GM18870 (cell line): ENCODE results near the gene CACNB4.
A peak's percentile ranks its signal among the peaks of the same experiment; 100 is the strongest.
"Not testable (repeated sequence)": the region's sequence is repeated elsewhere in the genome, so short reads cannot be mapped to it uniquely, and the experiment has no call there.

ENCODE experiments used
- ATAC-seq: cut with Tn5 transposase; IDR thresholded peaks from one replicate; pipeline ENCODE4 v1.9.1; 2021; ENCODE audit warnings: moderate library complexity; ENCODE audit not compliant: unreplicated experiment

The CACNB4 gene

DNA sequence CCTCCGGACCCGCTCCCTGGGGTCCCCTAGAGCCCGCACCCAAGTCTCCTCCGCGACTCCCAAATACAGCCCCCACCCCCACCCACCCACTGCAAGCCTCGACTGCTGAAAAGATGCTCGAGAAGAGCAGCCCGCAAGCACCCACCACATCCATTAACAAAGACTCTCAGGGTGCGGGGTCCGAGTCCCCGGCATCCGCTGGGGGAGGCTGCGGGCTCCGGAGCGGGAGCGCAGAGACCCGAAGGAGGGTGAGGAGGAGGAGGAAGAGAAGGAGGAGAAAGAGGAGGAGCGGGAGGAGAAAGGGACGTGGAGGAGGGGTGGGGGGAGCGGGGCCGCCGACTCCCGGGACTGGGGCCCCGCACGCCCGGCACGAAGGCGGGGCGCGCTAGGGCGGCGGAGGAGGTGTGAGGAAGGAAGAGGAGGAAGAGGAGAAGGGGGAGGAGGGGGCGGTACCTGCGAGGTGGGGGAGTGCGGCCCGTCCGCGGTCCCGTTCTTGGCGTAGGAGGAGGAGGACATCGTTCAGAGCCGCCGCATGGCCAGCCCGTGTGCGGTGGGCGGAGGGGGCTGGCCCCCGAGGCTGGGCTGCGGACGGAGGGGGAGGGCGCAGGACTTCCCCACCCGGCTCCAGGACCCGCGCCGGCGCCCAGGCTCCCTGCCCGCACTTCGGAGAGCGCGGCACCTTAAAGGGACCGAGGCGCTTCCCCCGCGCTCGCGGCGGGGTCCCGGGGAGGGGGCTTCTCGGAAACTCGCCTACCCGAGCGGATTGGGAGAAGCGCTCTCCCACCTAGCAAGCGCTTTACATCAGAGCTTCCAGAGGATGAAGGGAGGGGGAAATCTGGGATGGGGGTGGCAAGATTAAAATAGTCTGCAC, at the start of gene CACNB4:
CACNB4 (minus strand) TSS at position 549 of the 871 bp plus-strand sequence.
- ATAC-seq, result no peak

DNA sequence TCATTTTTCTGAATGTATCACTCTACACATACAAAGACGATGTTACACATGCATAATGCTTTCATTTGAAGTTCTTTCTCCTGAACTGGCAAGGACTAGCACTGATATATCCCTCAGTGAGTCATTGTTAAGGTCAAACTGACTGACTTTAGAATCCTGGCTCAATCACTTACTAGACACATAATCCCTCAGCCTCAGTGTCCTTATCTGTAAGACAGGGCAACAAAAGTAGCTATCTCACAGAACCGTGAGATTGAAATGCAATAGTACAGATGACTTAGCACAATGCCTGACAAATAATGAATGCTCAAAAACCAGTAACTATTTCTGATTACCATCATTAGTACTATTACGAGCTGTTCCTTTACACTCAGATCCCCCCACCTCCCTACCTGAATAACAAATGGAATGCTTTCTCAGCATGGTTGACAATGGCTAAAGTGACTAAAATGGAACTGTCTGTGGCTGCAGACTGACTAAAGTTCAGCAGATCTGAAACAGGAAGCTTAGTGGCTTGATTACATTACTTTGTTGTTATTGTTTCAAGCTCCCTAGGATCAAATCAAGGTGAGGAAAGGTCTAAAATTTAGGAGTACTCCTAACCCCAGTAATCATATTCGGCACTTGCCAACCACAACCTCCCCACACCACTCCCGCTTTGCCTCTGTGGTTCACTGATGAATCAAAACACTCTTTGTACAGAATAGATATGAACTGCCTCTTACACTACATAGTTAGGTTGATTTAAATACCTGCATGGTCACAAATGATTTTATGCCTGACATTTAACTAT, 35.8 kb upstream of the CACNB4 start:
- peak; percentile 83 for ATAC-seq

DNA sequence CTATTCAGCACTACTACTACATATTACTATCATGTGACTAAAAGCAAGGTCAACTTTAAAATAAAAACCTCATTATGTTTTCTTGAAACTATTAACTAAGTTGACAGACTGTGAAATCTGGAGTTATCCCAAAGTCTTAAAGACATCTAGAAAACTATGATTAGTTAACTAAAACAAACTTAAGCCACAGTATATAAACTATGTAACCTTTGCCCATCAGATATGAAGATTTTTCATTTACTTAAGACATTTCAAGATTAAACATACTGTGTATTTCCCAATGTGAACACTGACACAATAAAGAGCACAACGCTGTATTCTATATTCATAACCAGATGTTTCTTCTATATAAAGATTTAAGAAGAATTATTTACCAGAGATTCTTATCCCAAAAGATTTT, 33.5 kb upstream of the CACNB4 start:
- no peak for ATAC-seq

DNA sequence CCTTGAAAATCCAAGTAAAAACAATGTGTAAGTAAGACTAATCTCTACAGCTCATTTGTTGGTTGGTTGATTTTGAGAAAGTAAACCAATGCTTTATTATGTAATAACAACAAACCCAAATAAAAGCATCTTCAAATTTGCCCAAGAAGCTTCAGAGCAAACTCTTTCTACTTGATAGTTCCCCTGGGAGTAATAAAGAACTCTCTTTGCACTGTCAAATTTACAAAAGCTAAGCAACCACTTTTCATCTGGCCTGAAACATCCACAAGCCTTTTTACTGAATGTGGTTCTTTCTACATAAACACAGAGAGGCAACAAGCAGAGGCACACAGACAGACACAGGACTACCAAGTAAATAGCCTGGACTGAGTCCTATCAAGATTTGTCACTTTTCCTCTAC, 28.8 kb upstream of the CACNB4 start:
- no peak for ATAC-seq

DNA sequence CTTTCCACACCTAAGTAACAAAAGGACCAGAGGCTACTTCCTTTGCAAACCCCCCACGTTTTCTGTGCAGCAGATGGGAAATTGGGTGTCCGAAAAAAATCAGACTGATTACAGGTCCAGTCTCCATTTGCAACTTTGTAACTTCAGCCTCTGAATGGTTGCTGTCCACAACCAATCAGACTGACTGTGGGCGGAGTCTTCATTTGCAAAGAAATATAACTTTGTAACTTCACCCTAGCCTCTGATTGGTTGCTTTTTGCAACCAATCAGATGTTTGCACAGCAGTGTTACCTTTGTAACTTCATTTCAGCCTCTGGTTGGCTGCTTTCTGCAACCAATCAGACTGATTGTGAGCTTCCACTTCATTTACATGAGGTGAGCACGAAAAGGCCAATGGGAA, 27.8 kb upstream of the CACNB4 start:
- ATAC-seq, result no peak

GRCh38 chr2:152122161-152122560, 23.3 kb upstream of the CACNB4 start:
- no peak for ATAC-seq

- no peak for ATAC-seq
Observed at GRCh38 chr2:152120430-152120829, 21.6 kb upstream of the CACNB4 start.

- no peak for ATAC-seq
Observed at GRCh38 chr2:152115952-152116351, 17.1 kb upstream of the CACNB4 start.

- no peak for ATAC-seq
Observed at GRCh38 chr2:152114366-152114765, 15.5 kb upstream of the CACNB4 start.

DNA sequence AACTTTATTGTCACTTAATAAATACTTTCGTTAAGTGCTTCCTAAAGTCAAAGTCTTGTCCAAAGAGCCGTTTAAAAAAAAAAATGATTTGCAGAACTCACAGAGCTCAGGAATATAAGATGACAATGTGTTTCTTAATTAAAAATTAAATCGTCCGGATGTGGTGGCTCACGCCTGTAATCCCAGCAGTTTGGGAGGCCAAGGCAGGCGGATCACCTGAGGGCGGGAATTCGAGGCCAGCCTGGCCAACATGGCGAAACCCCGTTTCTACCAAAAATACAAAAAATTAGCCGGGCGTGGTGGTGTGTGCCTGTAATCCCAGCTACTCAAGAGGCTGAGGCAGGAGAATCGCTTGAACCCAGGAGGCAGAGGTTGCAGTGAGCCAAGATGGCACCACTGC, 8.3 kb upstream of the CACNB4 start:
- not testable (repeated sequence) for ATAC-seq

DNA sequence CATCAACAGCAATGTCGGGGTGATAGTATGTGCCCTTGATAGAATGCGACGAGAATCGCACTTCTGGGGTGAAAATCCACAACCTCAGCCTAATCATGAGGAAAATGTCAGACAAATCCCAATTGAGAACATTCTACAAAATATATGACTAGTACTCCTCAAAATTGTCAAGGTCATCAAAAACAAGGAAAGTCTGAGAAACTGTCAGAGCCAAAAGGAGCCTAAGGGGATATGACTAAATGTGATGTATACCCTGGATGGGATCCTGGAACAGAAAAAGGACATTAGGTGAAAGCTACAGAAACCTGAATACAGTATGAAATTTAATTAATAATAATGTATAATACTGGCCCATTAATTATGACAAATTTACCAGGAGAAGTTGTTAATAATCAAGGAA, 7.6 kb upstream of the CACNB4 start:
- ATAC-seq, result no peak

GRCh38 chr2:152103271-152103670, 4.4 kb upstream of the CACNB4 start:
- ATAC-seq, result no peak

DNA sequence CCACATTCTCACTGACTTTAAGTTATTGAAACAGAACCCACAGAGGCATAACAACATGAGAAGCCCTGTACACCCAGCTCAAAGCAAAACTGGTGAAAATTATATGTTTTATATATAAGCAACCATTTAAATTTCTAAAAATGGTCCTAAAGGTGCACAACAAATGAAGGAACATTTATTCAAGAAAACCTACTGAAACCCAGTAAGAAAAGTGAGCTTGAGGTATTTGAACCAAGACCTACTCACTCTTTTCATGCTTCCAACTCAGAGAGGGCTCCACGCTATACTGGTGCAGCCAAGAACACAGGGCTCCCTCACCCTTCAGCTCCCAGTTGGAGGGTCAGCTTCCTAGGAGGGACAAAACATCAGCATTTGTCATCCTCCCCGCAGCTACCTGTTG, 2.1 kb upstream of the CACNB4 start:
- ATAC-seq, result no peak

DNA sequence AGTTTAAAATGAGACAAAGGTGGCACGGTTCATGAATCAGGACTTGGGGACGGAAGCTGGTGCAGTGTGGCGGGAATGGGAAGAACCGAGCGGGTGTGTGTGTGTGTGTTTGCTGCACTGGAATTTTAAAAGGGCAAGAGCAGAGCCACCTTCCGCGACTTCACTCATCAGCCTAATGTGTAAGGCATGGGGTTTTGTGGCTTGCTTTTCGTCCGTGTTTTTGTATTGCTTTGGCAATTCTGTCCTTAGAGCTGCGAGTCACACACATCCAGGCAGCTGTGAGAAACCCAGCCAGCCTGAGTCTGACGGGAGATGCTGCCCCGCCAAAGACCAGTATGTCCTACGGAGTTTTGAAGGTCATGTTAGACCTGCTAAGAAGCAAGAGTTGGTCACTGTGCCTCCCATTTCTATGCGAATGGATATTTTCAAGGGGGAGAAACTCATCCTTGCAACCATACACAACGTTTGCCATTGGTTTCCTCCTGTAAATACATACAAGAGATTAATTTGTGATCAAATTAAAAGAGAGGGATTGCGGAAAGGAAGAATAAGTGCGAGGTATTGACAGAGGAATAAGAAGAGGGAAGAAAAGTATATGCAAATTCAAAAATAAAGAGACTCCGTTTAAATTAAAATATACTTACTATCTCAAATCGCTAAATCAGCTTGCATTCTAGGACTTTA, 665 bp upstream of the CACNB4 start:
- no peak for ATAC-seq

- no peak for ATAC-seq
Observed at GRCh38 chr2:152097801-152098495, 896 bp downstream of the CACNB4 start.

DNA sequence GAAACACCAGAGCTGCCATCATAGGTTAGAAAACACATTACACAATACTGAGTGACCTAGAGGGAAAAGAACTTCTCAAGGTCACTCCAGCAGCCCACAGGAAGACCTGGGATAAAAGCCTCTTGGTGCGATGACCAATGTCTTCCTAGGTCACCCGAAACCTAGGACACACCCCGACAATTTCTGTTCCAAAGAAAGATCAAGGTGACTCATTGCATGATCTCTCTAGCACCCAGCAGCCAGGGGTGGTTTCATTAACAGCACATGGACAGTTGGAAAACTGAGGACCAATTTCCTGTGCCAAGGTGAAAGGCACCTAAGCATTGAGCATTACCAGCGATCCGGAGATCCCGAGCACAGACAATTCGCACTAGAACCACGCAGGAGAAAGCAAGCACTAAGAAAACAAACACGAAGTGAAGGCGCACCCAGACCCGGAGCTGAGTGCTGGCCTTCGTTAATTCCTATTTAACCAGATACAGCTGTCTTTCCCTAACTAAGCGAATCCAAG, 1.5 kb downstream of the CACNB4 start:
- ATAC-seq, result no peak

DNA sequence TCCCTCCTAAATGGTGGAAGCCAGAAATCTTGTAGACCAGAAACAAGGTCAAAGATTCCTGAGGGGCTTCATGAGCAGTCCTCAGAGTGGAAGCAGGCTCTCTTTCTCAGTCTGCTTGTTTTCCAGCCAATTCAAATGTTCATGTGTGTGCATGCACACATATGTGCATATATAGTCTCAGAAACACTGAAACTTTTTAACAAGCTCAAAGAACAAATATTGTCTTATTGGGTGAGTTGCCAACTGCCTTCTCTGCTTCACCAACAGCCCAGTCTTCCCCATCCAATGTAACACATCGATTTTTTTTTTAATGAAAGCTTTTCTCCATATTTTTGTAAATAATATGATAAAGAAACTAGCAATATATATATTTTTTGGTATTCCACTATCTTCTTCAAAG, 3.7 kb downstream of the CACNB4 start:
- no peak for ATAC-seq

DNA sequence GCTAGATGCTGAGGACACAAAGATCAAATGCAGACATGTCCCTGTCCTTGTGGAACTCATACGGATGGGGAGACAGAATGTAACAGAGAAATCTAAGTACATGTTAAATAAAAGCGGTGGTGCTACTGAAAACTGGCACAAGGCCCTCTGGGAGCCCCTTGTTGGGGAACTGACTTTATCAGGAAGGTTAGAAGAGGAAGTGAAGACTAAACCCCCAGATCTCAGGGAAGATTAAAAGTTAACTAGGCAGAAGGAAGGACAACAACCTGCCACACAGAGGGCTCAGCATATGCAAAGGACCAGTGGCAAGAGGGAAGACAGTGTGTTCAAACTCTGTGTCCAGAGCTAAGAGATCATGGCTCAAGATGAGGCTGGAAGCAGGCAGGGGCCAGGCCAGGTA, 4.8 kb downstream of the CACNB4 start:
- no peak for ATAC-seq

- no peak for ATAC-seq
Observed at GRCh38 chr2:152093464-152093863, 5.4 kb downstream of the CACNB4 start.

DNA sequence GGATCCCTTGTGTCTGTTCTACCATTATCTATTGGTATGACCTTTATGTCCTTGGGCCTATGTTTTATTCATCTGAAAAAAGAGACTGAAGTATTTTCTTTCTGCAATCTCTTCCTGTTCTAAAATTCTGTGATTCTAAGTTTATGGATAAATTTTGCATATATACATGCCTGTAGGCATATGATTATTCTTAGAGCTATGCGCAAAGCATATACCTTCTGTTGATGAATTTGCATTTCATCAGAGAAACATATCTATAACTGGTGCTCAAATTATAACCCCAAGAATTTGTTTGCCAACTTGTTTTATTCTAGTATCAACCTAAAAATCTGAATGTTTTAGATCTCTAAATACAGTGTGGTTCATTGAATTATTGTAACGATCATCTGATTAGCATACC, 6.7 kb downstream of the CACNB4 start:
- no peak for ATAC-seq

DNA sequence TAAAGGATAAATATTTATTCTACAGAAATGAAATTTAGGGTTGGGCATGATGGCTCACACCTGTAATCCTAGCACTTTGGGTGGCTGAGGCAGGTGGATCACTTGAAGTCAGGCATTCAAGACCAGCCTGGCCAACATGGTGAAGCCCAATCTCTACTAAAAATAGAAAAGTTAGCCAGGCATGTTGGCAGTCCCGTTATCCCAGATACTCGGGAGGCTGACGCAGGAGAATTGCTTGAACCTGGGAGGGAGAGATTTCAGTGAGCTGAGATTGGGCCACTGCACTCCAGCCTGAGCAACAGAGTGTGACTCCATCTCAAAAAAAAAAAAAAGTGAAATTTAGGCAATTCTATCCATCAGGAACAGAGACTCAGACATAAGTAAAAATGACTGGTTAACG, 8.1 kb downstream of the CACNB4 start:
- not testable (repeated sequence) for ATAC-seq
